DMS153 (cell line): ENCODE data around the gene STK25.
"Not testable (repeated sequence)": the region's sequence is repeated elsewhere in the genome, so short reads cannot be mapped to it uniquely, and the experiment has no call there.

ENCODE experiments used
- DNase-seq: peaks from one replicate; lab custom pipeline; 2025; lab: John Stamatoyannopoulos, UW

STK25 gene

GRCh38 chr2:241507430-241508239 is 749 bp downstream of the STK25 start:
- DNase-seq, result no peak

DNA sequence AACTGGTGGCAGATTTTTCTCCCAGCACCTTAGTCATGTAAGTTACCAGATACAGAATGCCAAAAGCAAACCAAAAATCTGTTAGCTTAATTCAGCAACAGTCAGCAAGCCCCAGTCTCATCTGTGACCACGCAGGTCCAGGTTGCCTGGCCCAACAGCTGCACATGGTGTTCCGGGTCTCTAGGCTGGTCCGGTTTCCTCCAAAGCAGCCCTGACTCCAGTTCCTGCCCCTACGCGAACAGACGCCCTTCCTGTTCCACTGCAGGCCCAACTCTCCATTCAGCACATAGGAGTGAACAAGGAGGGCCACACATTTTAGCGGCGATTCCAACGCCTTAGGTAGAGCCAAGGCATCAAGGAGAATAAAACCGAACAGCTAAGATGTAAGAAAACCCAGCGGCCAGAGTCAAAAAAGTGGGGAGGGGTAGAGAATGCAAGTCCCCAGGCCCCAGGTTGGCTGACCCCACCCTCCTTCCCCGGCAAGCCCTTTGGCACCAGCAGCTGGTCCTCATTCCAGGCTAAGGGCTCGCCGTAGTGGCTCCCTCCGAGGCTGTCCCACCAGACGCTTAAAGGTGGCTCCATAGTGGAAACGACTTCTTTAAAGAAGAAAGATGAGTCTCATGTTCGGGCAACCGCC is 1.5 kb downstream of the STK25 start:
- DNase-seq, result no peak

GRCh38 chr2:241506317-241506716 is 2.1 kb downstream of the STK25 start:
- not testable (repeated sequence) for DNase-seq

DNA sequence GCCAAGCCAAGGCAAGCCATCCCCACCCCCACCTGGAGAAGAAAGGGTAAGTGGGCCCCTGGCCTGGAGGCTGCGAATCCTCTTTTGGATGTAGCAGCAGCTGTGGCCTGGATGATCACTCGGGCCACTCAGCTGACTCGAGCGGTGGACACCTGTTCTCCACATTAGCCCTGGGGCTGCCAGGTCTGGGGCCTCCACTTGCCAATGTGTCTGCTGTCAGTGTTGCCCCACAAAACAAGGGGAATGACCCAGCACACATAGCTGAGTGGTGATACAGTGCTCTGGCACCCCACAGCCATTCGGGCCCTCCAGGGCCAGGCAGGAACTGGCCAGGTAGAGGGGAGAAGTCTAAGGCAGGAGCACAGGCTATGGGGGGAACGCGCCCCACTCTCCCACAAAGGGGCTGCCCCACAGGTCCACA is 2.6 kb downstream of the STK25 start:
- DNase-seq, result no peak

GRCh38 chr2:241505086-241505780 is 3.2 kb downstream of the STK25 start:
- DNase-seq, result no peak

GRCh38 chr2:241503776-241504392 is 4.5 kb downstream of the STK25 start:
- no peak for DNase-seq

DNA sequence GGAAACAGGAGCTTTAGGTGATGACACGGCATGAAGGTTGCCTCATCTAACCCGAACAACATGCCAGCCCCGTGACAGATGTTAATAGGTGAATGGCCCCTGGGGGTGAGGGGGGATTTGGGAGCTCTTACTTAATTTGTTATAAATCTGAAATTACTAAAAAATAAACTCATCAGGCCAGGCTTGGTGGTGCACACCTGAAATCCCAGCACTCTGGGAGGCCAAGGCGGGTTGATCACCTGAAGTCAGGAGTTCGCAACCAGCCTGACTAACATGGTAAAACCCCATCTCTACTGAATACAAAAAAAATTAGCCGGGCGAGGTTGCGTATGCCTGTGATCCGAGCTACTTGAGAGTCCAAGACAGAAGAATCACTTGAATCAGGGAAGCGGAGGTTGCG is 6.1 kb downstream of the STK25 start:
- DNase-seq, result no peak

GRCh38 chr2:241501551-241501950 is 6.8 kb downstream of the STK25 start:
- DNase-seq, result no peak

- no peak for DNase-seq
Measured at GRCh38 chr2:241501099-241501541, 7.3 kb downstream of the STK25 start.

DNA sequence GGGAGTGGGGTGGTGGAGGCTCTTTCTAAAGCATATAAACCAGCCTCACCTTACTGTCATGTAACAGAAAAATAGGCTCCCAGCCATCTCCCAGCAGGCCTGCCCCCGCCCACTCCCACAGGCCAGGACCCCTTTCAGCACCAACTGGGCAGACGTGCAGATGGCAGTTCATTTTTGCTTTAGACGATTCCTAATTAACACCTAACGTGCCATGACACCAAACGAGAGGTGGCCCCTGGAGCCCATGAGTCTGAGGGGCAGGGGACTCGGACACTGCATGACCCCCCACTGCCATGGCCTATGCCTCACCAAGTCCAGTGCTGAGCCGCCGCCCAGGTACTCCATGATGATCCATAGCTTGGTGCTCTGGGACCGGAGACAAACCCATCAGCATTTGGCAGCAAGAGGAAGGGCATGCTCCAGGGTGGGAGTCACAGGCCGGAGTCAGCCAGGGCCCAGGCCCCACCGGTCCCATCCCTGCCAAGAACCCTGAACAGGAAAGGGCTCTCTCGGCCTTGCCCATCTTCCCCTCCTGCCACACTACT is 7.9 kb downstream of the STK25 start:
- DNase-seq, result no peak

- DNase-seq, result no peak
Measured at GRCh38 chr2:241500016-241500415, 8.4 kb downstream of the STK25 start.

DNA sequence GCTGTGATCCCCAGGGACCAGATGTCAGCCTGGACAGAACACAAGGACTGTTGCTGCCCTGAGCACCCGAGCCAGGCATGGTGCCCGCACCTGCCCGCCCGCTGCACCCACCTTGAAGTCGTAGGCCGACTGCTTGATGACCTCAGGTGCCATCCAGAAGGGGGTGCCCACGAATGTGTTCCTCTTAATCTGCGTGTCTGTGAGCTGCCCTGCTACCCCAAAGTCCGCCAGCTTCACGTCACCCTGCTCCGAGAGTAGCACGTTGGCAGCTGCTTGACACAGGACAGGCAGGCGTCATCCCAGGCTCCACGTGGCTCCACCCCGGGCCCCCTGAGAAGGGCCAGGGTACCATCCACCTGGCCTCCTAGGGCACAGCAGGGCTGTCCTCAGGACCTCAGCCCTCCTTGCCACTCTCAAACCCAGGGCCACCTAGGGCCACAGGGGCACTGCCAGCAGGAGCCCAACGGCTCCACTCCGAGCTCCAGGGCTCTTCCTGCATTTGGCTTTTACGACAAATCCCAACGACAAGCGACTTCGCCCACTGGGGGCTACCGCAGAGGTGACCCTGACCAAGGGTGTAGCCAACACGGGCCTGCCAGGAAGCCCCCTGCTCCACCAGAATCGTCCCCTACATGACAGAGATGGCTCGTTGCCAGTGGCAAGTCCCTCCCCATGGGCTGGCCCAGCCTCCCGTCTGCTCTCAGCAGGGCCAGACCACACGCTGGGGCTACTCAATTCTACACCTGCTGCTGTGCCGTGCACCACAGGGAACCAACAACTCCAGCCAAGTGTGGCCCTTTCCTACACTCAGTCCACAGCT is 9.0 kb downstream of the STK25 start:
- no peak for DNase-seq

DNA sequence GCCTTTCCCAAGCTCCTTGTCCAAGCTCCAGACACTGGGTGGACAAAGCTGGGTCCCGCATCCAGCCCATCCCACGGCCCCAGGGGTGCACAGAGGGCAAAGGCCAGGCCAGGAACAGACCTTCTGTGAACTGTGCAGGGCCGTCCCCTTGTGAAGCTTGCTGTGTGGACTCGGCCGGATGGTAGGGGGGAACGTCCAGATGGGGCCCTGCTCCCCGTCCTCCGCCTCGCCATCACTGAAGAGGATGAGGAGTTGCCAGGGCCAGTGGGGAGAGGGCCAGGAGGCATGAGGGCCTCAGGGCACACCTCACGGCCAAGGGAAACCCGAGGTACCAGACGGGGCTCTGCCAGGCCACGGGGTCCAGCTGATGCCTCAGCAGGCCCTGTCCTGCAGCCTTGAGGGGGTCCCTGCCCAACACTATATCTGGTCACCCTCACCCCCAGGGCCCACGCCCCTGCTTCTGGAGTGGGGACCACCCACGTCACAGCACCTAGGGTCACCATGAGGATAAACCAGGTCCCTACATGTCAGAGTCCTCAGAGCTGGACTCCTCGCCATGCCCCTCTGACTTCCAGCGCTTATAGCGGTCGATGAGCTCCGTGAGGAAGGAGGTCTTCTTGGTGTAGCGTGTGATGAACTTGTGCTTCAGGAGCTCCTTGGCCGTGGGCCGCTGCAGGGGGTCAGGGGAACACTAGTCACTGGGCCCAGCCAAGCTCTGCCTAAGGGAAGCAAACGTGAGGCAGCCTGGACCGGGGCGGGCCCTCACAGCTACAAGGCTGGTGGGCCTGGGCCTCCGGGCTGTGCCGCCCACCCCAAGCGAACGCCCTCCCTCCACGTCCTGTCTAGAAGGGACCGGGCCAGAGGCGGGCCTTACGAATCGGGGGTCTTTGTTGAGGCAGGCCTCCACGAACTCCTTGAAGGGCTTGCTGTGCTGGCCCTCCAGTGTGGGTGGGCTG is 10.0 kb downstream of the STK25 start:
- no peak for DNase-seq

GRCh38 chr2:241496904-241497877 is 11.2 kb downstream of the STK25 start:
- DNase-seq, result peak; percentile 16

DNA sequence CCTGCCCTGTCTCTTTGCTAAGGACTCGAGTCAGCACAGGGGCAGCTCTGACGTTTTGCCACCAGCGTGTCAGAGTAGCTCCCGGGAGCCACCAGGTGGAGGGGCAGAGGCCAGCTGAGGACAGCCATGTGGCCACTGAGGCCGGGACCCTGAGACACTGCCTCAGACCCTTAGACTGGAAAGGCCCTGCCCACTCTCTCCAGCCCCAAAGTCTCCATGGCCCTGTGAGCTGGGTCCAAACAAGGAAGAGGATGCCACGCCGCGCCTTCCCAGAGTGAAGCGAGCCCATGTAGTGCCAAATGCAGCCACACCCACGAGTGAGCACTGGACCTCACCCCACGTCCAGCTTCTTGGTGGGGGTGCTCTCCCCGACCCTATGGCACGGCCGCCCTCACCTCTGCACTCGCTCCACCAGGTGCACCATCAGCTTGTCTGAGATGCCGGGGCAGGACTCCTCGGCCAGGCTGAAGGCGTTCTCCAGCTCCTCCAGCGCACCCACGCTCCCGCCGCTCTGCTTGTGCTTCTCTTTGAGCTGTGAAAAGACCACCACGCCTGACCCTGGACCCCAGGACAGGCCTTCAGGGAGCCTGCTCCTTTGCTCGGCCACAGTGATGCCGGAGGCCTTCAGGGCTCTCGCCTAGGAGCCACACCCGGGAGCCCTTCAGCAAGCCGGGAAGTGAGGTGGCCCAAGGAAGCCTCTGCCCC is 12.2 kb downstream of the STK25 start:
- no peak for DNase-seq

GRCh38 chr2:241495172-241496002 is 13.0 kb downstream of the STK25 start:
- no peak for DNase-seq

GRCh38 chr2:241494311-241494908 is 14.0 kb downstream of the STK25 start:
- DNase-seq, result no peak
